IMR-90 (cell line): Measurements from ENCODE around the gene GCH1. TPM values are rescaled to one million over a fixed set of nuclear protein-coding genes. Genes with fewer than 3 reads are reported as not detected.
A peak's percentile ranks its signal among the peaks of the same experiment; 100 is the strongest.

ENCODE experiments used
- ATAC-seq: fragments of 200-7000 bp; cut with Tn5 transposase; 2 replicates; pipeline ENCODE4 v1.9.1; 2020; ENCODE audit warnings: low read depth, mild to moderate bottlenecking, moderate library complexity
- BruUV-seq: library from RNA; stranded (reverse); fragments of 400-500 nt; replicated peaks from 2 replicates; lab custom pipeline; 2021; lab: Mats Ljungman, UMichigan
- CTCF ChIA-PET: fragments of 300-600 bp; formaldehyde crosslinking; extraction: SDS; loops from one replicate; lab custom pipeline; 2021; ENCODE audit warnings: antibody characterized with exemption; lab: Yijun Ruan, JAX
- POLR2A ChIA-PET: fragments of 300-600 bp; sonication (Branson Sonifier 250); formaldehyde crosslinking; loops from one replicate; lab custom pipeline; 2022; ENCODE audit warnings: antibody characterized with exemption; ENCODE audit not compliant: unreplicated experiment; lab: Charles Lee
- DNase-seq: peaks from one replicate; pipeline ENCODE4 v3.0.0; 2013
- H2AFZ ChIP-seq: replicated peaks from 2 replicates; pipeline ENCODE3; 2013; ENCODE audit warnings: low read length, mild to moderate bottlenecking; ENCODE audit not compliant: poor library complexity
- H2AK5ac ChIP-seq: 2 replicates; pipeline ENCODE4 v1.6.1; 2013; ENCODE audit warnings: low read depth, low read length, inconsistent platforms
- H2AK9ac ChIP-seq: replicated peaks from 2 replicates; pipeline ENCODE3; 2013; ENCODE audit warnings: mild to moderate bottlenecking, low read depth, low read length, moderate library complexity; ENCODE audit not compliant: poor library complexity
- H2BK120ac ChIP-seq: 2 replicates; pipeline ENCODE4 v1.6.1; 2013; ENCODE audit warnings: low read depth, low read length, inconsistent platforms
- H2BK15ac ChIP-seq: 3 replicates; pipeline ENCODE4 v1.6.1; 2013; ENCODE audit warnings: low read depth, low read length, inconsistent platforms
- H2BK20ac ChIP-seq: 2 replicates; pipeline ENCODE4 v1.6.1; 2013; ENCODE audit warnings: low read depth, mild to moderate bottlenecking, inconsistent platforms, low read length, moderate library complexity
- H2BK5ac ChIP-seq: 2 replicates; pipeline ENCODE4 v1.6.1; 2013; ENCODE audit warnings: mild to moderate bottlenecking, low read depth, low read length, inconsistent platforms; ENCODE audit not compliant: poor library complexity, severe bottlenecking
- H3K14ac ChIP-seq: replicated peaks from 2 replicates; pipeline ENCODE4 v1.6.1; 2013; ENCODE audit warnings: low read depth, low read length, inconsistent platforms
- H3K18ac ChIP-seq: 2 replicates; pipeline ENCODE4 v1.6.1; 2013; ENCODE audit warnings: low read depth, low read length, control low read depth
- H3K23ac ChIP-seq: 2 replicates; pipeline ENCODE4 v1.6.1; 2013; ENCODE audit warnings: low read depth, low read length, inconsistent platforms
- H3K27ac ChIP-seq: 2 replicates; pipeline ENCODE4 v1.5.1; 2013; ENCODE audit warnings: mild to moderate bottlenecking, control low read depth, low read length; ENCODE audit not compliant: insufficient read depth
- H3K27me3 ChIP-seq: 2 replicates; pipeline ENCODE4 v1.6.1; 2013; ENCODE audit warnings: low read length; ENCODE audit not compliant: control insufficient read depth, insufficient read depth
- H3K36me3 ChIP-seq: 2 replicates; pipeline ENCODE4 v1.6.1; 2013; ENCODE audit warnings: low read length, mixed read lengths; ENCODE audit not compliant: control insufficient read depth, insufficient read depth
- H3K4ac ChIP-seq: 2 replicates; pipeline ENCODE4 v1.6.1; 2013; ENCODE audit warnings: low read depth, low read length, inconsistent platforms
- H3K4me1 ChIP-seq: 2 replicates; pipeline ENCODE4 v1.6.1; 2013; ENCODE audit warnings: low read length, mixed read lengths; ENCODE audit not compliant: control insufficient read depth, insufficient read depth
- H3K4me2 ChIP-seq: 2 replicates; pipeline ENCODE4 v1.6.1; 2013; ENCODE audit warnings: low read depth, mild to moderate bottlenecking, control low read depth, low read length, moderate library complexity
- H3K4me3 ChIP-seq: 2 replicates; pipeline ENCODE4 v1.5.1; 2013; ENCODE audit warnings: low read depth, mild to moderate bottlenecking, control low read depth, low read length, moderate library complexity; ENCODE audit not compliant: insufficient read depth
- H3K56ac ChIP-seq: 2 replicates; pipeline ENCODE4 v1.6.1; 2013; ENCODE audit warnings: low read length, inconsistent platforms; ENCODE audit not compliant: insufficient read depth; ENCODE audit errors: extremely low read depth
- H3K79me1 ChIP-seq, 2 experiments: 2 replicates each; pipeline ENCODE4 v1.6.1; 2013; ENCODE audit warnings: low read length in 2 of 2, inconsistent platforms in 1 of 2, low read depth in 1 of 2
- H3K9ac ChIP-seq: 2 replicates; pipeline ENCODE4 v1.6.1; 2013; ENCODE audit warnings: low read depth, low read length, control low read depth
- H3K9me1 ChIP-seq: 2 replicates; pipeline ENCODE4 v1.6.1; 2013; ENCODE audit warnings: low read length, inconsistent platforms; ENCODE audit not compliant: insufficient read depth
- H3K9me3 ChIP-seq: 2 replicates; pipeline ENCODE4 v1.6.1; 2013; ENCODE audit warnings: low read length; ENCODE audit not compliant: control insufficient read depth, insufficient read depth
- H4K20me1 ChIP-seq: 2 replicates; pipeline ENCODE4 v1.6.1; 2013; ENCODE audit warnings: low read length, inconsistent platforms; ENCODE audit not compliant: insufficient read depth
- H4K5ac ChIP-seq: 2 replicates; pipeline ENCODE4 v1.6.1; 2013; ENCODE audit warnings: mild to moderate bottlenecking, low read depth, low read length, control low read depth
- H4K8ac ChIP-seq, 2 experiments: 2 replicates each; pipeline ENCODE4 v1.6.1; 2013; ENCODE audit warnings: low read depth in 2 of 2, low read length in 2 of 2, control low read depth in 1 of 2, inconsistent platforms in 1 of 2
- H4K91ac ChIP-seq: 2 replicates; pipeline ENCODE4 v1.6.1; 2013; ENCODE audit warnings: low read depth, low read length, inconsistent platforms; ENCODE audit not compliant: insufficient read depth
- CEBPB ChIP-seq: IDR thresholded peaks from 2 replicates; pipeline ENCODE4 v1.6.1; 2012; ENCODE audit warnings: low read depth, low read length, improper control_type of control experiment
- CTCF ChIP-seq: conservative IDR thresholded peaks from 2 replicates; pipeline ENCODE4 v1.5.1; 2012; ENCODE audit warnings: mild to moderate bottlenecking, low read depth, low read length, improper control_type of control experiment
- FOS ChIP-seq: fragments of 150-350 bp; IDR thresholded peaks from 2 replicates; pipeline ENCODE4 v1.6.1; 2016; ENCODE audit warnings: low read depth, low read length
- WGBS, 2 experiments: methylation state at CpG; one replicate each; pipeline versions ENCODE4 v1.1.5 to v1.1.7; 2013; ENCODE audit warnings: missing lambda C conversion rate in 2 of 2; ENCODE audit not compliant: insufficient read length in 1 of 2; ENCODE audit errors: extremely low coverage in 2 of 2; 5-methylcytosine and 5-hydroxymethylcytosine counted together
- dilution Hi-C: fragments of 300-500 bp; cut with HindIII; formaldehyde crosslinking; loops from one replicate; pipeline ENCODE4 v1.14.3; 2018; ENCODE audit warnings: low sequenced_read_pairs; ENCODE audit not compliant: unreplicated experiment
- in situ Hi-C: fragments of 300-500 bp; cut with MboI; formaldehyde crosslinking; loops from 3 replicates; pipeline ENCODE4 v1.14.3; 2019; ENCODE audit warnings: low sequenced_read_pairs, inconsistent platforms, mixed read lengths
- intact Hi-C: fragments of 100-400 bp; cut with micrococcal nuclease; formaldehyde crosslinking; loops from 2 replicates; pipeline ENCODE4 v1.10.0; 2022
- polyA plus RNA-seq, 3 experiments: library from polyadenylated mRNA; depleted of rRNA; stranded (reverse); fragments of >200 nt; gene quantifications; 2 replicates each; pipeline ENCODE4 v1.2.3, GENCODE V29; 2012; ENCODE audit warnings: low replicate concordance in 1 of 3
- total RNA-seq: library from RNA; depleted of rRNA; stranded (reverse); fragments of >200 nt; gene quantifications from 2 replicates; pipeline ENCODE4 v1.2.3, GENCODE V29; 2012

GCH1 gene
- total and polyA plus RNA-seq, 2 of the 4 experiments (the other 2 are of a cell fraction), result 0.54 to 0.74 TPM

GRCh38 chr14:54818201-54819133, 84.2 kb downstream of the GCH1 start:
- Histone ChIP-seq H3K14ac (no peak overlapping the region), H2BK120ac (no peak overlapping the region), H3K27ac (no peak overlapping the region), H2BK20ac (no peak overlapping the region), H3K4me3 (no peak overlapping the region), H3K18ac (no peak overlapping the region), H3K56ac (no peak overlapping the region), H3K9me3 (peaks cover 7% of the 10 kb centered on the region; the same call in 1 of the 2 replicates), H3K4me1 (no peaks in the 10 kb centered on the region; the same call in 1 of the 2 replicates), H2AK5ac (no peak overlapping the region), H3K9me1 (no peaks in the 10 kb centered on the region), H2BK15ac (no peak overlapping the region), H3K4me2 (no peak overlapping the region), H2BK5ac (no peak overlapping the region), H2AK9ac (no peak overlapping the region), H3K4ac (no peak overlapping the region), H4K8ac (no peak overlapping the region), H3K23ac (no peak overlapping the region), H3K36me3 (no peaks in the 10 kb centered on the region), H2AFZ (no peak overlapping the region), H3K79me1 (no peaks in the 10 kb centered on the region), H3K9ac (no peak overlapping the region), H3K27me3 (peaks cover 18% of the 10 kb centered on the region), H4K20me1 (no peaks in the 10 kb centered on the region), H4K91ac (no peak overlapping the region), H4K5ac (no peak overlapping the region)
- DNase-seq, result peak; percentile 69
- BruUV-seq, result no TSS peak
- peak; percentile 95 for ATAC-seq
- TF ChIP-seq CEBPB (peak; percentile 21; the same call in 1 of the 2 replicates), FOS (0 out of 2 replicates have a peak, but pooled peaks have one; percentile 26), CTCF (no peak)
- dilution Hi-C loops (no loop called here), in situ Hi-C loops (no loop called here), intact Hi-C loops (no loop called here)
- ChIA-PET CTCF (interaction anchor here (0.6 kb wide), 1 partner anchor 11 kb away, joined by 3 read pairs; no protein-coding TSS in a partner anchor), POLR2A (no interaction called here)
- no CpG with 5 or more reads among the region's 14 CpGs for WGBS, 2 experiments
